C4-2B (cell line): Measurements from ENCODE around the gene FOXB2.

Experiments
- H3K27ac ChIP-seq: fragments of 450-650 bp; 2 replicates; pipeline ENCODE4 v1.5.1; 2017
- ZFX ChIP-seq: fragments of 450-650 bp; IDR thresholded peaks from 2 replicates; pipeline ENCODE4 v1.6.1; 2017
- TF ChIP-seq, protein P1 (sequence below): fragments of 450-650 bp; conservative IDR thresholded peaks from 2 replicates; pipeline ENCODE4 v1.5.1; 2017; ENCODE audit warnings: mild to moderate bottlenecking

The FOXB2 gene

DNA sequence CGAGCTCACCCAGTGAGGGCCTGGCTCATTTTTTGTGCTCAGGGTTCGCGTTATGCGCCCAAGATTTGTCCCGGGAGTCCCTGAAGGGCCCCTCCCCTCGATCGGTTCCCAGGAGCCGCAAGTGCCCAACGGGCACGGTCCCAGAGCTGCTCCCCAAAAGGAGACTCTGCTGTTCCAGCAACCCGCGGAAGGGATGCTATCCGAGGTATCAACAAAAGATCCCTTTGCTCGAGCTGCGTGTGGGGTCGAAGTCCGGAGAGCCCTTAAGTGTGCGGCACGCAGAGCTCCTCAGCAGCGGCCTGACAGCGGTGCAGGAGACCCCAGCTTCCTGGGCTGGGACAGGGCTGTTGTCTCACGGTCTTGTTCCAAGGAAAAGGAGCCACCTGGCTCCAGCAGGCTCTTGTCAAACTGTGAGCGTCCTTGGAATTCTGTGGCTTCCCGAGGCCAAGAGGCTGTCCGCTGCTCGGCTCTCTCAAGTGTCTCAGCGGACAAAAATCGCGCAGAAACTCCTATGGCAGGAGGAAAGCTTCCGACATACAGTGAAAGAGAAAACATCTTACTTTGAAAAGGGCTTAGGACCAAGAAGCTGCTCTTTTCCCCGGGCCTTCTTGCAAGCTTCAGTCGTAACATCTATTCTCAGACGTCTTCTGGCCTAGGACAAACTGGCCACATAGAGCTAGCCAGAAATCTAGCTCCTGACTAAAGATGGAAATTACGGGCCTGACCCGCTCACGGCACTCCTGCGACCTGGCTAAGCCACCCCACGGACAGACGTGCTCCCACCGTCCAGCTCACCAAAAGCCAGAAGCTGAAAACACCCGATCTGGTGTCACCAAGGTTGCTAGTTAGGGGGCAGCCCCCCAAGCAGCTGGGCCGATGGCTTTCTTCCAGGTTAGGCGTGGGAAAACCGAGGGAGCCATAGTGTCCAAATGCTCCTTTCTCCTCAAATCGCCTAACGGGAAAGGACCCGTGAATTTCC, 2.6 kb upstream of the FOXB2 start:
- no peak overlapping the region for H3K27ac ChIP-seq
- TF ChIP-seq, protein P1, sequence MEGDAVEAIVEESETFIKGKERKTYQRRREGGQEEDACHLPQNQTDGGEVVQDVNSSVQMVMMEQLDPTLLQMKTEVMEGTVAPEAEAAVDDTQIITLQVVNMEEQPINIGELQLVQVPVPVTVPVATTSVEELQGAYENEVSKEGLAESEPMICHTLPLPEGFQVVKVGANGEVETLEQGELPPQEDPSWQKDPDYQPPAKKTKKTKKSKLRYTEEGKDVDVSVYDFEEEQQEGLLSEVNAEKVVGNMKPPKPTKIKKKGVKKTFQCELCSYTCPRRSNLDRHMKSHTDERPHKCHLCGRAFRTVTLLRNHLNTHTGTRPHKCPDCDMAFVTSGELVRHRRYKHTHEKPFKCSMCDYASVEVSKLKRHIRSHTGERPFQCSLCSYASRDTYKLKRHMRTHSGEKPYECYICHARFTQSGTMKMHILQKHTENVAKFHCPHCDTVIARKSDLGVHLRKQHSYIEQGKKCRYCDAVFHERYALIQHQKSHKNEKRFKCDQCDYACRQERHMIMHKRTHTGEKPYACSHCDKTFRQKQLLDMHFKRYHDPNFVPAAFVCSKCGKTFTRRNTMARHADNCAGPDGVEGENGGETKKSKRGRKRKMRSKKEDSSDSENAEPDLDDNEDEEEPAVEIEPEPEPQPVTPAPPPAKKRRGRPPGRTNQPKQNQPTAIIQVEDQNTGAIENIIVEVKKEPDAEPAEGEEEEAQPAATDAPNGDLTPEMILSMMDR: no peak
- no peak for TF ChIP-seq ZFX

DNA sequence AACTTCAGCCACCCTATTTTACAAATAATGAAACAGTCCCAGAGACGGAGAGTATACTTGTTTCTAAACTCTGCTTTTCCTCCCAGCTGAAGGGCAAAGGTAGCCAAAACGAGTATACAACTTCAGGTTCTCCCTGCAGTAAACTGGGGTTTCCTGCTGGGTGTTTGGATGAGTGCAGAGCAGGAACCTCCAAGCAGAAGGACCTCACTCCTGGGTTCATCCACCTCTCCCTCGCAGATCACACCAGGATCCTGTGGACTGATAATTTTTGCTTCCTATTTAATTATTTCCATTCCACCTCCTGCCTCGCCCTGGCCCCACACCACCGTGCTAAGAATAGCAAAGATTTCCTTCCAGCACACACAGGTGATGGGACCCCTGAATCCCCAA, 2.0 kb upstream of the FOXB2 start:
- TF ChIP-seq, protein P1: no peak
- no peak for TF ChIP-seq ZFX
- no peak overlapping the region for H3K27ac ChIP-seq

DNA sequence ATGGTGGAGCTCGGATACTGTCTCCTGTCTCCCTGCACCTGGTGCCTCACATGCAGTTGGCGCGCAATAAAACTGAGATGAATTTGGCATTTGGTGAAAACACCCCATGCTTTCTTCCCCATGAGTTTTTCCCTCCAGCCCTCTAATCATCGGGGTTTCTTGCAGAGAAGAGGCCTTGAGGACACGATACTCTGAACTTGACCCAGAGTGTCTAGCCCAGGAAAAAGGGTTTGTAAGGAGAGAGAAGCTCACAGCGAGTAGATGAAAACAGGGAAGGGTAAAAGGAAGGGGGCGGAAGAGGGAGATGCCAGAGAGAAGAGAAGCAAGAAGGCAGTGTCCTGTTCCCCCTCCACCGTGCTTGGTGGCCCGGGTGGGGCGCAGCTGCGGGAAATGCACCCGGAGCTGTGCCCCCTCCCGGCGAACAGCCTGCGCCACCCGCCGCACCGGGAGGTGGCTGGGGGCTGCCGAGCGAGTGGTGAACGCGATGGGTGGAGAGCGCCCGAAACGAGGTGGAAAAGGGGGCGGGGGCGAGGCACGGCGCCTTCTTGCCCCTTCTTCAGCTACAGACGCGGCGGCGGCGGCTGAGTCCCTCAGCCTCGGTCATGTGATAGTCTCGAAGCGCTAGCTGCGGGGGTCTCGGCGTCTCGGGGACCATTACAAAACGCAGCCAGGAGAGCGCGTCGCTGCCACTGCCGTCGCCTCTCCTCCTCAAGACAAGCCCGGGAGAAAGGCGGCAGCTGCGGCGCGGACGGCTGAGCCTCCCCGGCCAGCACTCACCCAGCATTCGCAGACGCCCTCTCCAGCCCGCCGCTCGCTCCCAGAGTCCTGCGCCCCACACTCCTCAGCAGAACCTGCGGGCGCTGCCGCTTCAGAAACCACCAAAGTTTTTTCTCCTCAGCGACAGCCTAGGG, 1.1 kb upstream of the FOXB2 start:
- TF ChIP-seq, protein P1: no peak
- no peak for TF ChIP-seq ZFX
- no peak overlapping the region for H3K27ac ChIP-seq

DNA sequence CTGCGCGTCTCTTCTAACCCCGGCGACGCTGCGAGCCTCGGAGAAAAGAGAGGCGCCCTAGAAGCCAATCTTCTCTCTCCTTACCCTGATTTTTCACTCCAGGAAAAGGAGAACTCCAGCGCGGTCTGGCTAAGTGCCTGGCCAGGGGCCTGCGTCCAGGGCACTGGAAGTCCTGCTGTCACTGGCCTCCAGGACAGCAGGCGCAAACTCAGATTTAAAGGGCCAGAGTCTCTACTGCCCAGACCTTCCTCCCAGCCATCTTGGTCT, 553 bp upstream of the FOXB2 start:
- H3K27ac ChIP-seq: no peak overlapping the region
- TF ChIP-seq ZFX: no peak
- TF ChIP-seq, protein P1: no peak

DNA sequence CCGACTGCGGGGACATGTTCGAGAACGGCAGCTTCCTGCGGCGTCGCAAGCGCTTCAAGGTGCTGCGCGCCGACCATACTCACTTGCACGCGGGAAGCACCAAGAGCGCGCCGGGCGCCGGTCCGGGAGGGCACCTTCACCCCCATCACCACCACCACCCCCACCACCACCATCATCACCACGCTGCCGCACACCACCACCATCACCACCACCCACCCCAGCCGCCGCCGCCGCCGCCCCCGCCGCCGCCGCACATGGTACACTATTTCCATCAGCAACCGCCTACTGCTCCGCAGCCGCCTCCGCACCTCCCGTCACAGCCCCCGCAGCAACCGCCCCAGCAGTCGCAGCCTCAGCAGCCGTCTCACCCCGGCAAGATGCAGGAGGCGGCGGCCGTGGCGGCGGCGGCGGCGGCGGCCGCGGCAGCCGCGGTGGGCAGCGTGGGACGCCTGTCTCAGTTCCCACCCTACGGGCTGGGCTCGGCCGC, 514 bp downstream of the FOXB2 start:
- no peak overlapping the region for H3K27ac ChIP-seq
- TF ChIP-seq ZFX: no peak
- TF ChIP-seq, protein P1: no peak

DNA sequence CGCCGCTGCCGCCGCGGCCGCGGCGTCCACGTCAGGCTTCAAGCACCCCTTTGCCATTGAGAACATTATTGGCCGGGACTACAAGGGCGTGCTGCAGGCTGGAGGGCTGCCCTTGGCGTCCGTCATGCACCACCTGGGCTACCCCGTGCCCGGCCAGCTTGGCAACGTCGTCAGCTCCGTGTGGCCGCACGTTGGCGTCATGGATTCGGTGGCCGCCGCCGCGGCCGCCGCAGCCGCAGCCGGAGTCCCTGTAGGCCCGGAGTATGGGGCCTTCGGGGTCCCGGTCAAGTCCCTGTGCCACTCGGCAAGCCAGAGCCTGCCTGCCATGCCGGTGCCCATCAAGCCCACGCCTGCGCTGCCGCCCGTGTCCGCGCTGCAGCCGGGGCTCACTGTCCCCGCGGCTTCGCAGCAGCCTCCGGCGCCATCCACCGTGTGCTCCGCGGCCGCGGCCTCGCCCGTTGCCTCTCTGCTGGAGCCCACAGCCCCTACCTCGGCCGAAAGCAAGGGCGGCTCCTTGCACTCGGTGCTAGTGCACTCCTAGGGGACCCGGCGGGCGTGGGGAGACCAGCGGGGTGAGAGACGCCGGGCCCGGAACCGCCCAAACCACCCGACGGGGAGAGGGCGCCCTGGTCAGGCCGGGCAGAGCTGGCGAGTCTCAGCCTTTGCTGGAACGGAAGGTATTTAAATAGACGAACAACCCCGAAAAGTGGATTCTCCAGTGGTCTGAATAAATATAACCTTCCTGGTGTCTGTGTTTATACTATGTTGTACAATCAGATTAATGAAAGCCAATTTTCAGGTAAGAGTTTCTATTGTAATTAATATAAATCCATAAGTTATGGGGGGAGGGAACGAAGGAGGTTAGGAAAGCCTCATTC, 1.2 kb downstream of the FOXB2 start:
- TF ChIP-seq, protein P1: no peak
- no peak for TF ChIP-seq ZFX
- H3K27ac ChIP-seq: no peak overlapping the region
